Uterus (tissue), 2 donors: ENCODE measurements around the gene FBRSL1.

Experiments
- POLR2A ChIP-seq, 2 donors: fragments of 450-650 bp; IDR thresholded peaks; one replicate each; pipeline ENCODE4 v1.6.1; 2016; ENCODE audit warnings: antibody characterized with exemption in 2 of 2, mild to moderate bottlenecking in 1 of 2, moderate library complexity in 1 of 2
- TF ChIP-seq, protein P1 (sequence below), 4 experiments: fragments of 200-600 bp in 2 of 4; fragments of 450-650 bp in 2 of 4; sonication (generic) in 2 of 4; IDR thresholded peaks; one replicate each; pipeline ENCODE4 v1.5.1; 2016 to 2019; ENCODE audit warnings: antibody characterized with exemption in 4 of 4, mild to moderate bottlenecking in 2 of 4, moderate library complexity in 1 of 4

- TF ChIP-seq, protein P1, sequence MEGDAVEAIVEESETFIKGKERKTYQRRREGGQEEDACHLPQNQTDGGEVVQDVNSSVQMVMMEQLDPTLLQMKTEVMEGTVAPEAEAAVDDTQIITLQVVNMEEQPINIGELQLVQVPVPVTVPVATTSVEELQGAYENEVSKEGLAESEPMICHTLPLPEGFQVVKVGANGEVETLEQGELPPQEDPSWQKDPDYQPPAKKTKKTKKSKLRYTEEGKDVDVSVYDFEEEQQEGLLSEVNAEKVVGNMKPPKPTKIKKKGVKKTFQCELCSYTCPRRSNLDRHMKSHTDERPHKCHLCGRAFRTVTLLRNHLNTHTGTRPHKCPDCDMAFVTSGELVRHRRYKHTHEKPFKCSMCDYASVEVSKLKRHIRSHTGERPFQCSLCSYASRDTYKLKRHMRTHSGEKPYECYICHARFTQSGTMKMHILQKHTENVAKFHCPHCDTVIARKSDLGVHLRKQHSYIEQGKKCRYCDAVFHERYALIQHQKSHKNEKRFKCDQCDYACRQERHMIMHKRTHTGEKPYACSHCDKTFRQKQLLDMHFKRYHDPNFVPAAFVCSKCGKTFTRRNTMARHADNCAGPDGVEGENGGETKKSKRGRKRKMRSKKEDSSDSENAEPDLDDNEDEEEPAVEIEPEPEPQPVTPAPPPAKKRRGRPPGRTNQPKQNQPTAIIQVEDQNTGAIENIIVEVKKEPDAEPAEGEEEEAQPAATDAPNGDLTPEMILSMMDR (IDR thresholded peaks at IDR 0.05) = no peak
- TF ChIP-seq POLR2A (IDR thresholded peaks at IDR 0.05) = no peak
Observed at GRCh38 chr12:132465269-132466190, 24.4 kb upstream of the FBRSL1 start.
